ENCODE results near the gene ITM2C. TPM values are rescaled to one million over a fixed set of nuclear protein-coding genes. Genes with fewer than 3 reads are reported as not detected.

Gene ITM2C
- total and polyA plus RNA-seq, 9 of the 15 experiments (the other 6 are each of a cell fraction or from before 2014, with no cell fraction given): 0.49 to 58.8 (median 21.5) TPM

GRCh38 chr2:230819433-230819832, 45.3 kb upstream of the ITM2C start:
- Histone ChIP-seq H3K4me2 (ENCODE audit: insufficient read depth, low read length) (no peak overlapping the region), H3K9me1 (ENCODE audit: control insufficient read depth, insufficient read depth, low read length) (no peaks in the 10 kb centered on the region), H3K27ac (ENCODE audit: extremely low read depth, low read depth, low read length) (no peak overlapping the region), H3K27me3 (ENCODE audit: control insufficient read depth in 2 of 2, insufficient read depth in 2 of 2, low read length in 2 of 2) (no peaks in the 10 kb centered on the region), H3K4me1 (replicated peaks in 1 of 2; ENCODE audit: control insufficient read depth in 2 of 2, insufficient read depth in 2 of 2, low read length in 2 of 2) (no peaks in the 10 kb centered on the region; a peak in 1 of 5 replicates), H3K4me3 (no peak overlapping the region), H4K20me1 (replicated peaks; ENCODE audit: control insufficient read depth, insufficient read depth, low read length) (no peaks in the 10 kb centered on the region), H3K9me3 (replicated peaks; ENCODE audit: control insufficient read depth, insufficient read depth, low read depth, low read length) (no peaks in the 10 kb centered on the region), H3K79me2 (ENCODE audit: control insufficient read depth, insufficient read depth, low read length) (no peaks in the 10 kb centered on the region), H2AFZ (ENCODE audit: low read depth, low read length) (no peak overlapping the region), H3K9ac (ENCODE audit: insufficient read depth in 1 of 2, low read depth in 2 of 2, low read length in 2 of 2) (no peak overlapping the region), H3K36me3 (ENCODE audit: control insufficient read depth, insufficient read depth, low read length) (peaks cover 56% of the 10 kb centered on the region; the same call in 2 of the 3 replicates)
- TF ChIP-seq C11orf30 (IDR thresholded peaks at IDR 0.05; ENCODE audit: low read depth) (peak; percentile 40; the same call in 1 of the 2 replicates), ZNF347 (CRISPR knock-in tag; IDR thresholded peaks at IDR 0.05; ENCODE audit: low read depth) (no peak), ZNF316 (IDR thresholded peaks at IDR 0.05) (peak; percentile 69)
- no TSS peak for BruUV-seq (replicated peaks)
- FAIRE-seq (no peak), DNase-seq (ENCODE audit: extremely low read depth in 1 of 4, low spot score in 3 of 4) (no peak), ATAC-seq (no peak)
- intact Hi-C loops (cut with micrococcal nuclease) (no loop called here), in situ Hi-C loops (cut with MboI) (loop anchor here (25.0 kb wide), 1 partner anchor 807 kb away; no protein-coding TSS in a partner anchor)
- 89% methylated on average over 1 of the region's 1 CpG for WGBS (ENCODE audit: insufficient coverage, low coverage, missing lambda C conversion rate)
- CTCF ChIA-PET (ENCODE audit: low intra/inter-chr PET ratio): no interaction called here
- POLR2A ChIA-PET: interaction anchor here (0.5 to 1.4 kb wide), 3 partner anchors 10 to 370 kb away, joined by 3 read pairs; no protein-coding TSS in a partner anchor

- Histone ChIP-seq H3K36me3 (ENCODE audit: control insufficient read depth, insufficient read depth, low read length) (peaks cover 38% of the 10 kb centered on the region; the same call in 2 of the 3 replicates), H3K4me2 (ENCODE audit: insufficient read depth, low read length) (no peak overlapping the region), H4K20me1 (replicated peaks; ENCODE audit: control insufficient read depth, insufficient read depth, low read length) (no peaks in the 10 kb centered on the region), H3K9me1 (ENCODE audit: control insufficient read depth, insufficient read depth, low read length) (no peaks in the 10 kb centered on the region), H3K9me3 (replicated peaks; ENCODE audit: control insufficient read depth, insufficient read depth, low read depth, low read length) (no peaks in the 10 kb centered on the region), H3K4me3 (no peak overlapping the region), H3K9ac (ENCODE audit: insufficient read depth in 1 of 2, low read depth in 2 of 2, low read length in 2 of 2) (no peak overlapping the region), H3K79me2 (ENCODE audit: control insufficient read depth, insufficient read depth, low read length) (no peaks in the 10 kb centered on the region), H3K4me1 (replicated peaks in 1 of 2; ENCODE audit: control insufficient read depth in 2 of 2, insufficient read depth in 2 of 2, low read length in 2 of 2) (no peaks in the 10 kb centered on the region; a peak in 1 of 5 replicates), H2AFZ (ENCODE audit: low read depth, low read length) (no peak overlapping the region), H3K27ac (ENCODE audit: extremely low read depth, low read depth, low read length) (no peak overlapping the region), H3K27me3 (ENCODE audit: control insufficient read depth in 2 of 2, insufficient read depth in 2 of 2, low read length in 2 of 2) (peaks cover 0 to 4% of the 10 kb centered on the region in 2 experiments; a peak in 1 of 5 replicates)
- POLR2A ChIA-PET: interaction anchor here (0.6 kb wide), 1 partner anchor 642 kb away, joined by 3 read pairs; no protein-coding TSS in a partner anchor
- no TSS peak for BruUV-seq (replicated peaks)
- in situ Hi-C loops (cut with MboI): loop anchor here (10.0 to 25.0 kb wide), 2 partner anchors 163 to 809 kb away; no protein-coding TSS in a partner anchor
- no peak for DNase-seq (ENCODE audit: extremely low read depth in 1 of 4, low spot score in 3 of 4)
- TF ChIP-seq POLR2B (IDR thresholded peaks at IDR 0.05; ENCODE audit: low read depth, partially characterized antibody): peak; percentile 43
- TF ChIP-seq PHB (CRISPR knock-in tag; IDR thresholded peaks at IDR 0.05): no peak
- TF ChIP-seq SUPT5H (IDR thresholded peaks at IDR 0.05): peak; percentile 55
- no peak for TF ChIP-seq HDAC2 (IDR thresholded peaks at IDR 0.05)
- no peak for TF ChIP-seq ZBTB17 (CRISPR knock-in tag; IDR thresholded peaks at IDR 0.05)
- no peak for TF ChIP-seq KLF13 (tag; IDR thresholded peaks at IDR 0.05; ENCODE audit: borderline replicate concordance, low read depth)
- no peak for TF ChIP-seq SIN3A (IDR thresholded peaks at IDR 0.05; ENCODE audit: borderline replicate concordance in 2 of 2, control insufficient read depth in 1 of 2, low read depth in 2 of 2, low read length in 2 of 2)
- TF ChIP-seq, protein P1, sequence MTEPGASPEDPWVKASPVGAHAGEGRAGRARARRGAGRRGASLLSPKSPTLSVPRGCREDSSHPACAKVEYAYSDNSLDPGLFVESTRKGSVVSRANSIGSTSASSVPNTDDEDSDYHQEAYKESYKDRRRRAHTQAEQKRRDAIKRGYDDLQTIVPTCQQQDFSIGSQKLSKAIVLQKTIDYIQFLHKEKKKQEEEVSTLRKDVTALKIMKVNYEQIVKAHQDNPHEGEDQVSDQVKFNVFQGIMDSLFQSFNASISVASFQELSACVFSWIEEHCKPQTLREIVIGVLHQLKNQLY (CRISPR knock-in tag; conservative IDR thresholded peaks at IDR 0.05): no peak
- FAIRE-seq: no peak
- CTCF ChIA-PET (ENCODE audit: low intra/inter-chr PET ratio): no interaction called here
- ATAC-seq: peak; percentile 47
- intact Hi-C loops (cut with micrococcal nuclease): loop anchor here (5.0 kb wide), 1 partner anchor 41 kb away; the partner anchor contains the start of gene ITM2C
- WGBS (ENCODE audit: insufficient coverage, low coverage, missing lambda C conversion rate): 81% methylated on average over 16 of the region's 18 CpGs
Measured at GRCh38 chr2:230821261-230821990, 43.3 kb upstream of the ITM2C start.
